Mucosa of stomach (tissue), 1 donor: ENCODE data around the gene CLDN6.

Experiments used
- H3K27me3 ChIP-seq: one replicate; pipeline ENCODE4 v1.7.0; 2013; ENCODE audit warnings: mild to moderate bottlenecking, low read length; ENCODE audit not compliant: control insufficient read depth, insufficient read depth
- H3K36me3 ChIP-seq: one replicate; pipeline ENCODE4 v1.7.0; 2013; ENCODE audit warnings: low read length; ENCODE audit not compliant: control insufficient read depth, insufficient read depth
- H3K4me1 ChIP-seq: one replicate; pipeline ENCODE4 v1.7.0; 2013; ENCODE audit warnings: mild to moderate bottlenecking, low read length; ENCODE audit not compliant: control insufficient read depth, insufficient read depth
- H3K4me3 ChIP-seq: one replicate; pipeline ENCODE4 v1.7.0; 2013; ENCODE audit warnings: low read length
- H3K9ac ChIP-seq: one replicate; pipeline ENCODE4 v1.7.0; 2013; ENCODE audit warnings: mild to moderate bottlenecking, low read length, moderate library complexity
- H3K9me3 ChIP-seq: one replicate; pipeline ENCODE4 v1.7.0; 2013; ENCODE audit warnings: mild to moderate bottlenecking, low read length, moderate library complexity; ENCODE audit not compliant: control insufficient read depth
- donor health status: Pancreatic carcinoma.

The CLDN6 gene

GRCh38 chr16:2974319-2975056 lies 43.5 kb downstream of the CLDN6 start:
- Histone ChIP-seq H3K27me3 (peaks cover 13% of the 10 kb centered on the region), H3K4me1 (peaks cover 27% of the 10 kb centered on the region), H3K4me3 (no peak overlapping the region), H3K9ac (no peak overlapping the region), H3K36me3 (no peaks in the 10 kb centered on the region), H3K9me3 (no peaks in the 10 kb centered on the region)

DNA sequence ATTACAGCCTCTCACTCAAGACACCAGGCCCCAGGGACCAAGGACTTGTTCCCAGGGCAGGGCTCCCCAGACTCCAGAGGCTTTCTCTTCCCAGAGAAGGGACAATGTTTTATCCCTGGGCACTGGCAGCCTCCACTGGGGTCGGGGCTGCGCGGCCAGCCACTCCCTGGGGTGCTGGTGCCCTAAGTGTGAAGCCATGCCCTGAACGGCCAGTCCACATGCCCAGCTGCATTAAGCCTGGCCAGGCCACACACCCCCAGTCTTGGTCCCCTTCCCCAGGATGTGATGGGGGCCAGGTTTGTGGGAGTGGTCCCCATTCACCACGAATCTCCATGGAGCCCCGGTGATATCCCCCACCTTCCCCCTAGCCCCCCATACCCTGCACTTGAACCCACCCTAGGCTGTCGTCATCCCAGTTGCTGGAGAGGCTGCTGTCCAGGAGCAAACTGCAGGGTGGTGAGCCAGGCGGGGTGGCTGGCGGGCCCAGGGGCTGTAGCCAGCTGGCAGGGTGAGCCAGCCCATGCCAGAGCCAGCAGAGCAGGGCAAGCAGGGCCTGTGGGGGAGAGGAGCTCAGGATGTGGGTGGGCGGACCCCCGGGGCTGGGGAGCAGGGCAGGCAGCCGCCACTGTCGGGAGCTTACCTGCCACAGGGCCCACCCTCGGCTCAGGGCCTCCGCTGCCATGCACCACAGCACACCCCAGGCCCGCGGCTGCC lies 44.2 kb downstream of the CLDN6 start:
- Histone ChIP-seq H3K27me3 (peaks cover 12% of the 10 kb centered on the region), H3K4me1 (peaks cover 26% of the 10 kb centered on the region), H3K9ac (no peak overlapping the region), H3K36me3 (no peaks in the 10 kb centered on the region), H3K9me3 (no peaks in the 10 kb centered on the region), H3K4me3 (no peak overlapping the region)

DNA sequence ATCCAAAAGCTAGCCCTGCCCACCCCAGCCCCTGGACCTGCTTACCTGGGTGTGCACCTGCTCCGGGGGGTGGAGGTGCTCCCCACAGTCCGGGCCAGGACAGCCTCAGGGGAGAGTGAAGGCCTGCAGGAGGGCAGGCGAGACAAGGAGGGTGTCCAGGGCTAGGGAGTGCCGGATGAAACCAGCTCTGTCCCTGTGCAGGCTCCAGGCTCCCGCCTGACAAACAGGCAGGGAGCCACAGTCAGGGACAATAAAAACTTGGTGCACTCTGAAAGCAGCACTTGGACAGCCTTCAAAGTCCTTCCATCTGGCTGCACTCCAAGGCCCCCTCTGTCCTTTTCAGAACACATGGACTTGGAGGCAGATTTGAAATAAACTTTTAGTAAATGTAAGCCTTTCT lies 44.9 kb downstream of the CLDN6 start:
- Histone ChIP-seq H3K4me1 (peaks cover 31% of the 10 kb centered on the region), H3K36me3 (no peaks in the 10 kb centered on the region), H3K9ac (no peak overlapping the region), H3K27me3 (peaks cover 17% of the 10 kb centered on the region), H3K4me3 (no peak overlapping the region), H3K9me3 (no peaks in the 10 kb centered on the region)

DNA sequence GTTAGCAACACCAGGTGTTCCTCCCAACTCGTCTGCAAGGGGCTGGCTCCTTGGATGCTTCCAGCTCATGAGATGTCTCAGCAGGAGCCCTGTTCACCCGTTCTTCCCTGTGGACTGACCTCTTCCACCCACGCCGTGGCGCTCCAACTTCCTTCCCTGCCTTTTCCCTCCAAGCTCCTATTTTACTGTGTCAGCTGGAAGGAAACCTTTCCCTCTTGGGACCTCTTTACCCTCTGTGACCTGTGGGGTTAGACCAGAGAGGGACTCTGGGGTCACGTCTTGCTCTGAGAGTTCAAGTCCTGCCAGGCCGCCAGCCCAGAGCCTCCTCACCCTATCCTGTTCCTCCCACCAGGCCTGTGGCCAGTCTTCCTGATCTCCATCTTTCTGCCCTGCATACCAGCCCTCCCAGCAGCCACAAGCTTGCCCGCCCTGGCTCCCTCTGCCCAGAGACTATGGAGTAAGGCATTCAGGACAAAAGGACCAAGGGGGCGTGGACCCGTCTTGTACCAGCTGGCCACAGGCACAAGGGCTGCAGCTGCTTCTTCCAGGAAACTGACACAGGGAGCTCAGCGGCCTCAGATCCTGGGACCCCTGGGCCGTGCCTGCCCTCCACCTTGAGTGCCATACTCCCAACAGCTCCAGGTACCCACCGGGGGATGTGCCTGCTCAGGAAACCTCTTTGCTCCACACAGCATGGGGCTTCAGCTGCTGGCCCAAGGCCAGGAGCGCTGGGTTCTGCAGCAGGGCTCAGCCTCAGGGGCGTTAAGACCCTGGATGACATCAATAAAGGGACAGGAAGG lies 45.8 kb downstream of the CLDN6 start:
- Histone ChIP-seq H3K36me3 (no peaks in the 10 kb centered on the region), H3K4me3 (no peak overlapping the region), H3K9me3 (no peaks in the 10 kb centered on the region), H3K9ac (no peak overlapping the region), H3K27me3 (peaks cover 26% of the 10 kb centered on the region), H3K4me1 (peaks cover 31% of the 10 kb centered on the region)

- peaks cover 30% of the 10 kb centered on the region for H3K4me1 ChIP-seq
- H3K27me3 ChIP-seq: peaks cover 34% of the 10 kb centered on the region
- H3K4me3 ChIP-seq: peak overlapping the region; percentile 14
- no peak overlapping the region for H3K9ac ChIP-seq
- H3K9me3 ChIP-seq: no peaks in the 10 kb centered on the region
- H3K36me3 ChIP-seq: no peaks in the 10 kb centered on the region
Observed at GRCh38 chr16:2971134-2971984, 46.6 kb downstream of the CLDN6 start.

DNA sequence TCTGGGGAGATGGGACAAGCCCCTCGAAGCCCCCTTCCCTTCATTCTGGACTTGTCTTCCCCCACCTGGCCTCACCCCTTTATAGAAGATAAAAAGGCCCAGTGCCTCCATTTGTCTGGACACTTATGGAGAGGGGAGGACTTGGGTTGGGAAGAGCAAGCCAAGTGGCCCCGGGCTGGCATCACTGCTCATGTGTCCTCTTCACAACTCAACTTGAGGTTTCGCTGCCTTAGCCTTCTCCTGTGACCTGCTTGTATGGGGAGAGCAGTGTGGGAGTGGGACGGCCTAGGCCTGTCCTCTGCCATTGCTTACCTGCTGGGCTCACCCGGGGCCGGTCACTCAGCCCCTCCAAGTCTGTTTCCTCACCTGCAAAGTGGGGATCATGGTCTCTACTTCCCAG lies 47.4 kb downstream of the CLDN6 start:
- Histone ChIP-seq H3K27me3 (peaks cover 42% of the 10 kb centered on the region), H3K9me3 (no peaks in the 10 kb centered on the region), H3K9ac (peak overlapping the region; percentile 55), H3K36me3 (no peaks in the 10 kb centered on the region), H3K4me1 (peaks cover 30% of the 10 kb centered on the region), H3K4me3 (peak overlapping the region; percentile 14)

- Histone ChIP-seq H3K36me3 (no peaks in the 10 kb centered on the region), H3K4me1 (peaks cover 30% of the 10 kb centered on the region)
Observed at GRCh38 chr16:2969545-2970521, 48.1 kb downstream of the CLDN6 start.

GRCh38 chr16:2968738-2969544 lies 49.0 kb downstream of the CLDN6 start, which contains the start of gene PAQR4:
Gene PAQR4, plus strand, starts transcription at chr16:2969348. Its CDS starts 327 bp downstream, at chr16:2969675.
- Histone ChIP-seq H3K4me3 (peak within 1 kb of the TSS; percentile 45), H3K9me3 (no peaks in the 10 kb centered on the region), H3K27me3 (peaks cover 59% of the 10 kb centered on the region), H3K36me3 (no peaks in the 10 kb centered on the region), H3K4me1 (peaks cover 39% of the 10 kb centered on the region), H3K9ac (peak within 1 kb of the TSS; percentile 55)

More at GRCh38 chr16:2969545-2970521, 48.1 kb downstream of the CLDN6 start:
- no peak overlapping the region for H3K4me3 ChIP-seq
- peak overlapping the region; percentile 55 for H3K9ac ChIP-seq
- H3K9me3 ChIP-seq: no peaks in the 10 kb centered on the region
- peaks cover 50% of the 10 kb centered on the region for H3K27me3 ChIP-seq

- H3K27me3 ChIP-seq: peaks cover 65% of the 10 kb centered on the region
- H3K9ac ChIP-seq: no peak overlapping the region
- H3K36me3 ChIP-seq: no peaks in the 10 kb centered on the region
- no peaks in the 10 kb centered on the region for H3K9me3 ChIP-seq
- H3K4me1 ChIP-seq: peaks cover 42% of the 10 kb centered on the region
- H3K4me3 ChIP-seq: no peak overlapping the region
Observed at GRCh38 chr16:2968368-2968737, 49.6 kb downstream of the CLDN6 start.

GRCh38 chr16:2967721-2968161 lies 50.2 kb downstream of the CLDN6 start:
- Histone ChIP-seq H3K9ac (no peak overlapping the region), H3K4me1 (peaks cover 42% of the 10 kb centered on the region), H3K27me3 (peaks cover 71% of the 10 kb centered on the region), H3K4me3 (no peak overlapping the region), H3K36me3 (no peaks in the 10 kb centered on the region), H3K9me3 (no peaks in the 10 kb centered on the region)
